ENCODE measurements around the gene DIS3L2.

The DIS3L2 gene

DNA sequence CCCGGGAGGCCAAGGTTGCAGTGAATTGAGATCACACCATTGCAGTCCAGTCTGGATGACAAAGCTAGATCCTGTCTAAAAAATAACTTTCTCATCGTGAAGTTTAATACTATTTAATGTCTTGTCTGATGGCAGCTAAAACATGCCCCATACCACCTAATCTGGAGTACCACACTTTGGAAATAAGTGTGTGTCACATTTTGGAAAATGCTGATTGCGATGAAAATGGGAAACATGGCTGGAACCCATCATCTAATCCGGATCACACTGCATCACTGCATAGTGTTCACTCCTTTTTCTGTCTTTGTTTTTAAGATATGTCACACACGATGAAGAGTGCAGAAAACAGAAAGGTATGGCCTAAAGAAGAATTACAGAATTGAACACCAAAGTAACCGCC, 385.9 kb downstream of the DIS3L2 start:
- H3K27ac ChIP-seq (ENCODE audit: low read depth, low read length): no peak overlapping the region
- H3K4ac ChIP-seq (ENCODE audit: low read depth, low read length): no peak overlapping the region
- H2BK120ac ChIP-seq (ENCODE audit: low read depth, low read length): no peak overlapping the region
- no peaks in the 10 kb centered on the region for H3K79me2 ChIP-seq (ENCODE audit: control insufficient read depth, insufficient read depth, low read length)
- H3K27me3 ChIP-seq (ENCODE audit: insufficient read depth, low read length, poor library complexity): no peaks in the 10 kb centered on the region
- H2AK5ac ChIP-seq (ENCODE audit: low read length): no peak overlapping the region
- H3K36me3 ChIP-seq (ENCODE audit: control insufficient read depth, insufficient read depth, low read length): no peaks in the 10 kb centered on the region
- H3K18ac ChIP-seq (ENCODE audit: low read length): no peak overlapping the region
- H3K4me3 ChIP-seq (ENCODE audit: low read length): no peak overlapping the region
- no peak overlapping the region for H3K56ac ChIP-seq (ENCODE audit: low read length)
- H3K9ac ChIP-seq (ENCODE audit: low read length): no peak overlapping the region
- H2BK5ac ChIP-seq (ENCODE audit: low read length): no peak overlapping the region
- H4K8ac ChIP-seq (ENCODE audit: low read depth, low read length): no peak overlapping the region
- no peak overlapping the region for H3K4me2 ChIP-seq (ENCODE audit: low read length)
- H4K5ac ChIP-seq (ENCODE audit: low read length): no peak overlapping the region
- no peak overlapping the region for H3K23ac ChIP-seq (ENCODE audit: low read length)
- no peak overlapping the region for H2BK15ac ChIP-seq (replicated peaks; ENCODE audit: low read depth)
- no peak for DNase-seq
- H3K79me1 ChIP-seq (ENCODE audit: low read length): no peaks in the 10 kb centered on the region
- WGBS (ENCODE audit: extremely low coverage, insufficient coverage, low lambda C conversion rate): no CpG with 5 or more reads among the region's 6 CpGs
- H3K4me1 ChIP-seq (ENCODE audit: control insufficient read depth, low read depth, low read length): no peaks in the 10 kb centered on the region

DNA sequence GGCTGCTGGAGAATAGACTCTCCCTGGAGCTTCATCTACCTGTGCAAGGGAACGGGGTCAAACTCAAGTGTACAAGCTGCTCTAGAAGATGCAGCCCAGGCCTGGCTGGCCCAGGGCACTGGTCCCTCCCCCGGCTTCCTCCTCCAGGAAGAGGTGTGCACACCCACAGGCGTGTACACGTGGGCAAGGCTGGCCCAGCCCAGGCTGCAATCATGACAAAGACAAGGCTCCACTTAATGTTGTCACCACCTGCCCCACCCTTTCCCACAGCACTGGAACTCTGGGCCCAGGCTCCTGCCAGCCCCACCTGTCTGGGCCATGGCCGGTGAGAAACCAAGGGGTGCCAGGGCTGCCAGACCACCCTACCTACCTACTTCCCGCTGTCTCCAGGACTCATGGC, 387.4 kb downstream of the DIS3L2 start:
- Histone ChIP-seq H3K27me3 (ENCODE audit: insufficient read depth, low read length, poor library complexity) (no peaks in the 10 kb centered on the region), H2AK5ac (ENCODE audit: low read length) (no peak overlapping the region), H3K4me1 (ENCODE audit: control insufficient read depth, low read depth, low read length) (no peaks in the 10 kb centered on the region), H3K4me3 (ENCODE audit: low read length) (no peak overlapping the region), H3K4ac (ENCODE audit: low read depth, low read length) (no peak overlapping the region), H3K79me2 (ENCODE audit: control insufficient read depth, insufficient read depth, low read length) (no peaks in the 10 kb centered on the region), H2BK5ac (ENCODE audit: low read length) (no peak overlapping the region), H3K18ac (ENCODE audit: low read length) (no peak overlapping the region), H3K9ac (ENCODE audit: low read length) (no peak overlapping the region), H2BK120ac (ENCODE audit: low read depth, low read length) (no peak overlapping the region), H3K79me1 (ENCODE audit: low read length) (no peaks in the 10 kb centered on the region), H3K36me3 (ENCODE audit: control insufficient read depth, insufficient read depth, low read length) (no peaks in the 10 kb centered on the region), H4K8ac (ENCODE audit: low read depth, low read length) (no peak overlapping the region), H3K23ac (ENCODE audit: low read length) (no peak overlapping the region), H3K4me2 (ENCODE audit: low read length) (no peak overlapping the region), H2BK15ac (replicated peaks; ENCODE audit: low read depth) (no peak overlapping the region), H4K5ac (ENCODE audit: low read length) (no peak overlapping the region), H3K56ac (ENCODE audit: low read length) (no peak overlapping the region), H3K27ac (ENCODE audit: low read depth, low read length) (no peak overlapping the region)
- no CpG with 5 or more reads among the region's 6 CpGs for WGBS (ENCODE audit: extremely low coverage, insufficient coverage, low lambda C conversion rate)
- no peak for DNase-seq

DNA sequence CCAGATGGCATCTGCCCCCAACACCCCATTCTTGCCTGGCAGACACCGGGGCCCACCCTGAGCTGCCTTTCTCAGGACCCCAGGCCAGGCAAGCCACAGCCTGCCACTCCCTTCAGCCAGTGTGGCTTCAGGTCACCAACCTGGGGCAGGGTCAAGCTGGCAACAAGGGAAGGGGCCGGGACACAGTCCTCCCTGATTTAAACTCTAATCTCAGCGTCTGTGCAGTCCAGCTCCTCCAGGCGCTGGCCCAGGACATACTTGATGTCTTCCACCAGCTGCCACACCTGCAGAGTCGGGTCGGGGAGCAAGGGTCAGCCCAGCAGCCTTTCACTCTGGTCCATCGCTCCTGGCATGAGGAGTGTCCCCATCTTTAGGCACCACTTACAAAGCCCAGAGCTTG, 388.0 kb downstream of the DIS3L2 start:
- Histone ChIP-seq H3K4ac (ENCODE audit: low read depth, low read length) (no peak overlapping the region), H3K27me3 (ENCODE audit: insufficient read depth, low read length, poor library complexity) (no peaks in the 10 kb centered on the region), H3K4me1 (ENCODE audit: control insufficient read depth, low read depth, low read length) (no peaks in the 10 kb centered on the region), H3K79me1 (ENCODE audit: low read length) (no peaks in the 10 kb centered on the region), H2BK5ac (ENCODE audit: low read length) (no peak overlapping the region), H3K18ac (ENCODE audit: low read length) (no peak overlapping the region), H4K5ac (ENCODE audit: low read length) (no peak overlapping the region), H3K79me2 (ENCODE audit: control insufficient read depth, insufficient read depth, low read length) (no peaks in the 10 kb centered on the region), H3K23ac (ENCODE audit: low read length) (no peak overlapping the region), H2BK120ac (ENCODE audit: low read depth, low read length) (no peak overlapping the region), H3K27ac (ENCODE audit: low read depth, low read length) (no peak overlapping the region), H3K56ac (ENCODE audit: low read length) (no peak overlapping the region), H3K36me3 (ENCODE audit: control insufficient read depth, insufficient read depth, low read length) (no peaks in the 10 kb centered on the region), H3K4me3 (ENCODE audit: low read length) (no peak overlapping the region), H3K9ac (ENCODE audit: low read length) (no peak overlapping the region), H4K8ac (ENCODE audit: low read depth, low read length) (no peak overlapping the region), H2AK5ac (ENCODE audit: low read length) (no peak overlapping the region), H3K4me2 (ENCODE audit: low read length) (no peak overlapping the region), H2BK15ac (replicated peaks; ENCODE audit: low read depth) (no peak overlapping the region)
- no CpG with 5 or more reads among the region's 7 CpGs for WGBS (ENCODE audit: extremely low coverage, insufficient coverage, low lambda C conversion rate)
- no peak for DNase-seq

DNA sequence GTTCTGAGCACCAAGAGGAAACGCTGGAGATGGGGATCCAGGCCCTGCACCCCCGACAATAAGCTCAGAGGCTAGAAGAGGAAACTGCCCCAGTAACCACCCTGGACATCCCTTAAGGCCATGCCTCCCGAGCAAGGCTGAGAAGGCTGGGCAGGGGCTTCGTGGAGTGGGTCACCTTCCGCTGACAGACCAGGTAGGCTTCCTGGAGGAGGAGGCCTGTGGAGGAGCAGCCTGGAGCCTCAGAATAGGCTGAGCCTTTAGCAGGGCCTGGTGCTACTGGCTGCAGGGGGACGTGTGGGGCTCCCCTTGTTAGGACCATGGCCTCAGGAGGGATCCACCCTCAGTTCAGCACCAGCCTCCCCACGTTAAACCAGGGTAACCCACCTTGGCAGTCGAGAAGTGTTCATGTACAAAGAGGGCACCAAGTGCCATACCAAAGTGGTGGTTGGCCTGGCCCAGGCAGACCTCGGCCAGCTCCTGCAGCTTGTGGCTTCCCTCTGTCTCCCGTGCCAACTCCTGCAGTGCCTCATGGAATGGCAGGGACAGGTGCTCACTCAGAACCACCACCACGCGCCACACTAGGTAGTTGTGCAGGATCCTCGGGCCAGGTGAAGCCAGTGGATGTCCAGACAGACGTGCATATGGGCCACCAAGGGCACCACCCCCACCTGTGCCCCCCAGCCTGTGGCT, 388.6 kb downstream of the DIS3L2 start:
- no CpG with 5 or more reads among the region's 14 CpGs for WGBS (ENCODE audit: extremely low coverage, insufficient coverage, low lambda C conversion rate)
- H2AK5ac ChIP-seq (ENCODE audit: low read length): no peak overlapping the region
- no peaks in the 10 kb centered on the region for H3K27me3 ChIP-seq (ENCODE audit: insufficient read depth, low read length, poor library complexity)

DNA sequence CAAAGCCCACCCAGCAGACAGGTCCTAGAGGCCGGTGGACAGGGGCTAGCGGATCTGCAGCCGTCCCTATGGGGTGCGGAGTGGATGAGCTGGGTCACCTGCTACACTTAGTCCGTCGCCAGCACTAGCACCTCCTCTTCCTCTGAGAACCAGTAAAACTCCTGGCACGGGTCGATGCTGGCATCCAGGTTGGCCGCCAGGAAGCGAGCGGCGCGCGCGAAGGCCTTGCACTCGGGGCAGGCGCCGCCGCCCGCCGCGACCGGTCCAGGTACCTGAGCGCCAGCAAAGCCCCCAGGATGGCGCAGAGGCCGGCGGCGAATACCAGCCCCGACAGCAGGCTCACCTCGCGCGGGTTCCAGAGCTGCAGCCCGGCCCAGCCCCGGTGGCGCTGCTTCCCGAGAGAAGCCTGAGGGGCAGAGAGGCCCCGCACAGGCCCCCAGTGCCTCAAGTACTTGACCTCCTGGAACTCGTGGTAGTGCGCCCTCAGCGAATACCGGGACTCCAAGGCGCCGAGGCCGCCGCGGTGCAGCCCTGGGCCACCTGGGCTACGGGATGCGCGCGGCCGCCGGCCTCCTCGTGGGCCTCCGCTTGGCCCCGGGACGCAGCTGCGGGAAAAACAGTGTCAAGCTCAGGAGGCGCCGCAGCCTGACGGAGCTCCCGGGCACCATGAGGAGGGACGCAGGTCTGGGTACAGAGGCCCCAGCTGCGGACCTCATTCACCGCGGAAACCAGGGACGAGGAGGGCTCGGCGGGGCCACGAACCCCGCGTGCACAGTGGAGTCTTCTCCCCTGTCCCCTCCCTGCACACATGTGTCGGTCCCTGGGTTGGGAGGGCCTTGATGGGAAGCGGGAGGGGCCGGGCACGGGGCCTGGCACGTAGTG, 389.5 kb downstream of the DIS3L2 start:
- Histone ChIP-seq H2BK5ac (ENCODE audit: low read length) (no peak overlapping the region), H3K27me3 (ENCODE audit: insufficient read depth, low read length, poor library complexity) (no peaks in the 10 kb centered on the region)
- WGBS (ENCODE audit: extremely low coverage, insufficient coverage, low lambda C conversion rate): no CpG with 5 or more reads among the region's 76 CpGs

More for the DNA sequence above, 388.6 kb downstream of the DIS3L2 start:
- Histone ChIP-seq H3K4me1 (ENCODE audit: control insufficient read depth, low read depth, low read length) (no peaks in the 10 kb centered on the region), H2BK120ac (ENCODE audit: low read depth, low read length) (no peak overlapping the region), H2BK5ac (ENCODE audit: low read length) (no peak overlapping the region), H3K36me3 (ENCODE audit: control insufficient read depth, insufficient read depth, low read length) (no peaks in the 10 kb centered on the region), H2BK15ac (replicated peaks; ENCODE audit: low read depth) (no peak overlapping the region), H3K27ac (ENCODE audit: low read depth, low read length) (no peak overlapping the region), H3K4me3 (ENCODE audit: low read length) (no peak overlapping the region), H3K56ac (ENCODE audit: low read length) (no peak overlapping the region), H3K79me1 (ENCODE audit: low read length) (no peaks in the 10 kb centered on the region), H3K18ac (ENCODE audit: low read length) (no peak overlapping the region), H3K4ac (ENCODE audit: low read depth, low read length) (no peak overlapping the region), H3K4me2 (ENCODE audit: low read length) (no peak overlapping the region), H4K8ac (ENCODE audit: low read depth, low read length) (no peak overlapping the region), H3K23ac (ENCODE audit: low read length) (no peak overlapping the region), H3K9ac (ENCODE audit: low read length) (no peak overlapping the region), H4K5ac (ENCODE audit: low read length) (no peak overlapping the region), H3K79me2 (ENCODE audit: control insufficient read depth, insufficient read depth, low read length) (no peaks in the 10 kb centered on the region)
- no peak for DNase-seq

More for the DNA sequence above, 389.5 kb downstream of the DIS3L2 start:
- Histone ChIP-seq H3K4me1 (ENCODE audit: control insufficient read depth, low read depth, low read length) (no peaks in the 10 kb centered on the region), H2BK120ac (ENCODE audit: low read depth, low read length) (no peak overlapping the region), H3K79me1 (ENCODE audit: low read length) (no peaks in the 10 kb centered on the region), H3K9ac (ENCODE audit: low read length) (no peak overlapping the region), H3K36me3 (ENCODE audit: control insufficient read depth, insufficient read depth, low read length) (no peaks in the 10 kb centered on the region), H3K23ac (ENCODE audit: low read length) (no peak overlapping the region), H2BK15ac (replicated peaks; ENCODE audit: low read depth) (no peak overlapping the region), H3K27ac (ENCODE audit: low read depth, low read length) (no peak overlapping the region), H3K18ac (ENCODE audit: low read length) (no peak overlapping the region), H3K4me3 (ENCODE audit: low read length) (no peak overlapping the region), H2AK5ac (ENCODE audit: low read length) (no peak overlapping the region), H3K4me2 (ENCODE audit: low read length) (no peak overlapping the region), H3K4ac (ENCODE audit: low read depth, low read length) (no peak overlapping the region), H4K5ac (ENCODE audit: low read length) (no peak overlapping the region), H3K79me2 (ENCODE audit: control insufficient read depth, insufficient read depth, low read length) (no peaks in the 10 kb centered on the region), H4K8ac (ENCODE audit: low read depth, low read length) (no peak overlapping the region), H3K56ac (ENCODE audit: low read length) (no peak overlapping the region)
- DNase-seq: no peak
